Measurements from ENCODE around the gene WBP1. TPM values are rescaled to one million over a fixed set of nuclear protein-coding genes. Genes with fewer than 3 reads are reported as not detected.

WBP1 gene
- total RNA-seq, 1 experiment from 2014 or later = 66.0 TPM

- CTCF ChIA-PET = interaction anchor here (0.8 to 6.0 kb wide), 6 partner anchors 10 to 165 kb away, joined by 3 to 43 read pairs (median 6); partner anchors contain the start of genes CCDC142 and TTC31
- H3K9me3 Mint-ChIP-seq = no peaks in the 10 kb centered on the region
- POLR2A ChIA-PET = interaction anchor here (0.6 to 1.5 kb wide), 4 partner anchors 18 to 214 kb away, joined by 3 to 6 read pairs (median 4); partner anchors contain the start of genes CCDC142 and WBP1
- H3K4me1 Mint-ChIP-seq = peaks cover 54% of the 10 kb centered on the region
- no peak for ATAC-seq
- peaks cover 8% of the 10 kb centered on the region for H3K36me3 Mint-ChIP-seq
- no peak overlapping the region for H3K27ac Mint-ChIP-seq
- no peak for DNase-seq (ENCODE audit: low spot score)
- peaks cover 100% of the 10 kb centered on the region for H3K27me3 Mint-ChIP-seq (ENCODE audit: low read depth)
- H3K4me3 Mint-ChIP-seq = peak overlapping the region; percentile 79
- TF ChIP-seq STAT6 (CRISPR knock-in tag; conservative IDR thresholded peaks at IDR 0.05; ENCODE audit: low read depth) = no peak
- TF ChIP-seq IRF2 (CRISPR knock-in tag; IDR thresholded peaks at IDR 0.05; ENCODE audit: borderline replicate concordance, low read depth) = no peak
- no peak for TF ChIP-seq ARID4B (CRISPR knock-in tag; IDR thresholded peaks at IDR 0.05; ENCODE audit: borderline replicate concordance)
- no peak for TF ChIP-seq SMAD4 (CRISPR knock-in tag; IDR thresholded peaks at IDR 0.05)
- TF ChIP-seq USF2 (CRISPR knock-in tag; IDR thresholded peaks at IDR 0.05) = no peak
- no peak for TF ChIP-seq GRHL2 (CRISPR knock-in tag; IDR thresholded peaks at IDR 0.05; ENCODE audit: insufficient replicate concordance, severe bottlenecking)
- no peak for TF ChIP-seq ATF2 (CRISPR knock-in tag; IDR thresholded peaks at IDR 0.05; ENCODE audit: borderline replicate concordance, low read depth)
- no peak for TF ChIP-seq FOXK1 (CRISPR knock-in tag; IDR thresholded peaks at IDR 0.05)
- no peak for TF ChIP-seq TCF7 (CRISPR knock-in tag; IDR thresholded peaks at IDR 0.05; ENCODE audit: low read depth)
- TF ChIP-seq CBFB (CRISPR knock-in tag; IDR thresholded peaks at IDR 0.05; ENCODE audit: low read depth) = no peak
- no peak for TF ChIP-seq ZNF138 (CRISPR knock-in tag; conservative IDR thresholded peaks at IDR 0.05)
- TF ChIP-seq GTF2I (CRISPR knock-in tag; conservative IDR thresholded peaks at IDR 0.05) = no peak
- no peak for TF ChIP-seq HMGA2 (CRISPR knock-in tag; IDR thresholded peaks at IDR 0.05)
- TF ChIP-seq FOXJ3 (CRISPR knock-in tag; IDR thresholded peaks at IDR 0.05; ENCODE audit: borderline replicate concordance) = no peak
- no peak for TF ChIP-seq ATF6 (CRISPR knock-in tag; IDR thresholded peaks at IDR 0.05)
- TF ChIP-seq USF1 (CRISPR knock-in tag; IDR thresholded peaks at IDR 0.05) = no peak
- TF ChIP-seq, protein P1, sequence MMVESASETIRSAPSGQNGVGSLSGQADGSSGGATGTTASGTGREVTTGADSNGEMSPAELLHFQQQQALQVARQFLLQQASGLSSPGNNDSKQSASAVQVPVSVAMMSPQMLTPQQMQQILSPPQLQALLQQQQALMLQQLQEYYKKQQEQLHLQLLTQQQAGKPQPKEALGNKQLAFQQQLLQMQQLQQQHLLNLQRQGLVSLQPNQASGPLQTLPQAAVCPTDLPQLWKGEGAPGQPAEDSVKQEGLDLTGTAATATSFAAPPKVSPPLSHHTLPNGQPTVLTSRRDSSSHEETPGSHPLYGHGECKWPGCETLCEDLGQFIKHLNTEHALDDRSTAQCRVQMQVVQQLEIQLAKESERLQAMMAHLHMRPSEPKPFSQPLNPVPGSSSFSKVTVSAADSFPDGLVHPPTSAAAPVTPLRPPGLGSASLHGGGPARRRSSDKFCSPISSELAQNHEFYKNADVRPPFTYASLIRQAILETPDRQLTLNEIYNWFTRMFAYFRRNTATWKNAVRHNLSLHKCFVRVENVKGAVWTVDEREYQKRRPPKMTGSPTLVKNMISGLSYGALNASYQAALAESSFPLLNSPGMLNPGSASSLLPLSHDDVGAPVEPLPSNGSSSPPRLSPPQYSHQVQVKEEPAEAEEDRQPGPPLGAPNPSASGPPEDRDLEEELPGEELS (CRISPR knock-in tag; IDR thresholded peaks at IDR 0.05) = no peak
Measured at GRCh38 chr2:74499940-74500577, 41.8 kb downstream of the WBP1 start.
